ENCODE measurements around the gene CD48. TPM values are rescaled to one million over a fixed set of nuclear protein-coding genes. Genes with fewer than 3 reads are reported as not detected.

CD48 gene, protein sequence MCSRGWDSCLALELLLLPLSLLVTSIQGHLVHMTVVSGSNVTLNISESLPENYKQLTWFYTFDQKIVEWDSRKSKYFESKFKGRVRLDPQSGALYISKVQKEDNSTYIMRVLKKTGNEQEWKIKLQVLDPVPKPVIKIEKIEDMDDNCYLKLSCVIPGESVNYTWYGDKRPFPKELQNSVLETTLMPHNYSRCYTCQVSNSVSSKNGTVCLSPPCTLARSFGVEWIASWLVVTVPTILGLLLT
- total RNA-seq (2014; rRNA removed; shearing (Covaris generic)) (131 and 150 TPM in 2 replicates), total RNA-seq (2022) (131 and 149 TPM in 2 replicates), Bru-seq, nascent RNA (percentile 96 among the genes with signal in this experiment), BruChase-seq, experiment 1, labeled RNA remaining after a 6-hour chase (percentile 82 among the genes with signal in this experiment), BruChase-seq, experiment 2, labeled RNA remaining after a 2-hour chase (percentile 81 among the genes with signal in this experiment)
- long read RNA-seq, transcript CD48-202 (4 exons, 1,126 nt) = major isoform, 43 of 58 reads
- long read RNA-seq, partial matches to known transcripts = 4 of 58 reads
- long read RNA-seq, other reads (novel, unspliced or antisense) = 6 of 58 reads

GRCh38 chr1:160711602-160712311, at the start of gene CD48:
Gene CD48 (minus strand): TSS chr1:160711822. CDS start chr1:160711763, 59 bp downstream.
- BruUV-seq (replicated peaks) = no TSS peak
- peaks cover 26% of the 10 kb centered on the region for H3K36me3 ChIP-seq (ENCODE audit: insufficient read depth, low read length)
- peak; percentile 88 for DNase-seq (ENCODE audit: low spot score)
- POLR2A ChIA-PET = interaction anchor here (0.5 to 2.5 kb wide), 11 partner anchors 9 to 368 kb away, joined by 3 to 18 read pairs (median 4); partner anchors contain the start of genes CD84, LY9 and NCSTN
- H3K9me2 ChIP-seq (ENCODE audit: insufficient read depth, low read length) = no peaks in the 10 kb centered on the region
- peak within 1 kb of the TSS; percentile 73; the same call in 1 of the 2 replicates for H2AFZ ChIP-seq (ENCODE audit: low read length)
- peaks cover 61% of the 10 kb centered on the region for H3K4me1 ChIP-seq (ENCODE audit: insufficient read depth, low read length, poor library complexity, severe bottlenecking)
- H4K20me1 ChIP-seq (ENCODE audit: insufficient read depth, low read length) = no peaks in the 10 kb centered on the region
- H3K27ac ChIP-seq (ENCODE audit: low read depth, low read length, poor library complexity, severe bottlenecking) = peak within 1 kb of the TSS; percentile 98
- intact Hi-C loops (cut with micrococcal nuclease; ENCODE audit: unreplicated experiment) = loop anchor here (2.0 kb wide), 2 partner anchors 59 to 189 kb away; partner anchors contain the start of gene SLAMF6
- peaks cover 68% of the 10 kb centered on the region for H3K79me2 ChIP-seq (ENCODE audit: insufficient read depth, low read depth, low read length)
- no peaks in the 10 kb centered on the region for H3K9me3 ChIP-seq (ENCODE audit: low read length)
- peak within 1 kb of the TSS; percentile 92 for H3K4me2 ChIP-seq (ENCODE audit: low read length)
- TF ChIP-seq, protein P1, sequence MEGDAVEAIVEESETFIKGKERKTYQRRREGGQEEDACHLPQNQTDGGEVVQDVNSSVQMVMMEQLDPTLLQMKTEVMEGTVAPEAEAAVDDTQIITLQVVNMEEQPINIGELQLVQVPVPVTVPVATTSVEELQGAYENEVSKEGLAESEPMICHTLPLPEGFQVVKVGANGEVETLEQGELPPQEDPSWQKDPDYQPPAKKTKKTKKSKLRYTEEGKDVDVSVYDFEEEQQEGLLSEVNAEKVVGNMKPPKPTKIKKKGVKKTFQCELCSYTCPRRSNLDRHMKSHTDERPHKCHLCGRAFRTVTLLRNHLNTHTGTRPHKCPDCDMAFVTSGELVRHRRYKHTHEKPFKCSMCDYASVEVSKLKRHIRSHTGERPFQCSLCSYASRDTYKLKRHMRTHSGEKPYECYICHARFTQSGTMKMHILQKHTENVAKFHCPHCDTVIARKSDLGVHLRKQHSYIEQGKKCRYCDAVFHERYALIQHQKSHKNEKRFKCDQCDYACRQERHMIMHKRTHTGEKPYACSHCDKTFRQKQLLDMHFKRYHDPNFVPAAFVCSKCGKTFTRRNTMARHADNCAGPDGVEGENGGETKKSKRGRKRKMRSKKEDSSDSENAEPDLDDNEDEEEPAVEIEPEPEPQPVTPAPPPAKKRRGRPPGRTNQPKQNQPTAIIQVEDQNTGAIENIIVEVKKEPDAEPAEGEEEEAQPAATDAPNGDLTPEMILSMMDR (conservative IDR thresholded peaks at IDR 0.05; ENCODE audit: low read length) = no peak
- no peak for TF ChIP-seq EZH2phosphoT487 (IDR thresholded peaks at IDR 0.05; ENCODE audit: borderline replicate concordance, low read depth, low read length)
- CTCF ChIA-PET (ENCODE audit: unreplicated experiment) = interaction anchor here (0.9 to 1.3 kb wide), 2 partner anchors 11 to 37 kb away, joined by 3 to 7 read pairs; no protein-coding TSS in a partner anchor
- peak within 1 kb of the TSS; percentile 77 for H3K4me3 ChIP-seq (ENCODE audit: low read depth, low read length, poor library complexity, severe bottlenecking)

DNA sequence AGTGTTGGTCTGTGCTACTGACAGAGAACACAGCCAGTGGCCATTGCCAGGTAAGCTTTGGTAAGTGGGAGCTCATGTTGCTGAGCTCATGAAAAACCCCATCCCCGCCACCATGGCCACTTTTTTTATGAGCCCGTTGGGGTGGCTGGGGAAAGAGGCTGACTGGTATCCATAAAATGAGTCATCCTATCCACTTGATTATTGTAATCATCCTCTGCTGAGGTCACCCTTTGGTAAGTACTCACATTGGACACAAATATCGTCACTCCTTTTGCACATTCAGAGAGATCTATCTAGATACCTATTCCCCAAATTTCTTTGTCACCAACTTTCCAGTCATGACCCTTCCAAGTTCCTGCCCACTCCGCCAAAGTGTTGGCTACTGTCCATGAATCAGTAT, 49.4 kb upstream of the CD48 start:
- H4K20me1 ChIP-seq (ENCODE audit: insufficient read depth, low read length) = no peaks in the 10 kb centered on the region
- H3K79me2 ChIP-seq (ENCODE audit: insufficient read depth, low read depth, low read length) = no peaks in the 10 kb centered on the region
- ChIA-PET POLR2A (no interaction called here), CTCF (ENCODE audit: unreplicated experiment) (no interaction called here)
- no TSS peak for BruUV-seq (replicated peaks)
- no peak overlapping the region for H3K4me3 ChIP-seq (ENCODE audit: low read depth, low read length, poor library complexity, severe bottlenecking)
- no peak overlapping the region for H3K4me2 ChIP-seq (ENCODE audit: low read length)
- no peaks in the 10 kb centered on the region for H3K4me1 ChIP-seq (ENCODE audit: insufficient read depth, low read length, poor library complexity, severe bottlenecking)
- no peak for DNase-seq (ENCODE audit: low spot score)
- no peaks in the 10 kb centered on the region for H3K9me3 ChIP-seq (ENCODE audit: low read length)
- TF ChIP-seq, protein P1 (conservative IDR thresholded peaks at IDR 0.05; ENCODE audit: low read length) = no peak
- no peak for TF ChIP-seq EZH2phosphoT487 (IDR thresholded peaks at IDR 0.05; ENCODE audit: borderline replicate concordance, low read depth, low read length)
- no peaks in the 10 kb centered on the region for H3K36me3 ChIP-seq (ENCODE audit: insufficient read depth, low read length)
- intact Hi-C loops (cut with micrococcal nuclease; ENCODE audit: unreplicated experiment) = no loop called here
- H3K9me2 ChIP-seq (ENCODE audit: insufficient read depth, low read length) = no peaks in the 10 kb centered on the region
- H3K27ac ChIP-seq (ENCODE audit: low read depth, low read length, poor library complexity, severe bottlenecking) = no peak overlapping the region
- H2AFZ ChIP-seq (ENCODE audit: low read length) = no peak overlapping the region

Measured in OCI-LY7 (cell line).